Osteocyte (in vitro differentiated cells): ENCODE data around the gene ACSBG1. TPM values are rescaled to one million over a fixed set of nuclear protein-coding genes. Genes with fewer than 3 reads are reported as not detected.

Source experiments
- DNase-seq: peaks from one replicate; pipeline ENCODE4 v3.0.0; 2021; ENCODE audit warnings: mixed read lengths; ENCODE audit not compliant: unreplicated experiment; ENCODE audit errors: extremely low spot score
- H3K27ac Mint-ChIP-seq: one replicate; pipeline ENCODE4 v1.8.0; 2021; ENCODE audit warnings: mild to moderate bottlenecking, mixed read lengths; ENCODE audit not compliant: unreplicated experiment
- H3K27me3 Mint-ChIP-seq: one replicate; pipeline ENCODE4 v1.8.0; 2021; ENCODE audit warnings: mixed read lengths; ENCODE audit not compliant: unreplicated experiment
- H3K36me3 Mint-ChIP-seq: one replicate; pipeline ENCODE4 v1.8.0; 2021; ENCODE audit warnings: mixed read lengths; ENCODE audit not compliant: unreplicated experiment
- H3K4me1 Mint-ChIP-seq: one replicate; pipeline ENCODE4 v1.8.0; 2021; ENCODE audit warnings: mixed read lengths; ENCODE audit not compliant: unreplicated experiment
- H3K4me3 Mint-ChIP-seq: one replicate; pipeline ENCODE4 v1.8.0; 2021; ENCODE audit warnings: mild to moderate bottlenecking, moderate library complexity, mixed read lengths; ENCODE audit not compliant: unreplicated experiment
- H3K9me3 Mint-ChIP-seq: one replicate; pipeline ENCODE4 v1.8.0; 2021; ENCODE audit warnings: mixed read lengths; ENCODE audit not compliant: unreplicated experiment
- CTCF ChIP-seq: fragments of 200-600 bp; sonication (generic); IDR thresholded peaks from 2 replicates; pipeline ENCODE4 v1.5.0; 2021; ENCODE audit warnings: antibody characterized with exemption, mild to moderate bottlenecking, moderate library complexity
- total RNA-seq: library from RNA; stranded (reverse); gene quantifications from 2 replicates; pipeline ENCODE4 v1.2.1, GENCODE V29; 2021

The ACSBG1 gene
- total RNA-seq, 1 donor from 2014 or later: not detected

DNA sequence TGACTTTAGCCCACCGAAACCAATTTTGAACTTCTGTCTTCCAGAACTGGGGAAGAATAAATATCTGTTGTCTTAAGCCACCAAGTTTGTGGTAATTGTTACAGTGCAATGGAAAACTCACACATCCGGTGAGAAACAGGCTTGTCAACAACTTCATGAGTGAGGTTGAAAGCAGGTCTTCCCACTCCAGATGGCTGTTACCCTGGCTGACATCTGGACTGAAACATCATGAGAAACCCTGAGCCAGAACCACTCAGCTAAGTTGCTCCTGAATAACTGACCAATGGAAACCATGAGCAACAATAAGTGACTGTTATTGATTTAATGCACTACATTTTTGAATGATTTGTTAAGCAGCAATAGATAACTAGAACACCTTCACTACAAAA, 10.3 kb downstream of the ACSBG1 start:
- no peak for TF ChIP-seq CTCF
- H3K27me3 Mint-ChIP-seq: peaks cover 18% of the 10 kb centered on the region
- no peak overlapping the region for H3K27ac Mint-ChIP-seq
- DNase-seq: no peak
- H3K9me3 Mint-ChIP-seq: peaks cover 4% of the 10 kb centered on the region
- H3K4me1 Mint-ChIP-seq: peaks cover 7% of the 10 kb centered on the region
- H3K36me3 Mint-ChIP-seq: no peaks in the 10 kb centered on the region
- no peak overlapping the region for H3K4me3 Mint-ChIP-seq

GRCh38 chr15:78223396-78224022, 10.9 kb downstream of the ACSBG1 start:
- DNase-seq: no peak
- Mint-ChIP-seq H3K27me3 (peaks cover 18% of the 10 kb centered on the region), H3K4me1 (peaks cover 7% of the 10 kb centered on the region), H3K9me3 (peaks cover 4% of the 10 kb centered on the region), H3K36me3 (no peaks in the 10 kb centered on the region), H3K27ac (no peak overlapping the region), H3K4me3 (no peak overlapping the region)
- TF ChIP-seq CTCF: no peak

- no peaks in the 10 kb centered on the region for H3K36me3 Mint-ChIP-seq
- H3K4me1 Mint-ChIP-seq: peaks cover 7% of the 10 kb centered on the region
- no peak overlapping the region for H3K4me3 Mint-ChIP-seq
- no peak for TF ChIP-seq CTCF
- peaks cover 4% of the 10 kb centered on the region for H3K9me3 Mint-ChIP-seq
- no peak for DNase-seq
- H3K27ac Mint-ChIP-seq: no peak overlapping the region
- H3K27me3 Mint-ChIP-seq: peaks cover 15% of the 10 kb centered on the region
Observed at GRCh38 chr15:78222745-78223395, 11.5 kb downstream of the ACSBG1 start.

DNA sequence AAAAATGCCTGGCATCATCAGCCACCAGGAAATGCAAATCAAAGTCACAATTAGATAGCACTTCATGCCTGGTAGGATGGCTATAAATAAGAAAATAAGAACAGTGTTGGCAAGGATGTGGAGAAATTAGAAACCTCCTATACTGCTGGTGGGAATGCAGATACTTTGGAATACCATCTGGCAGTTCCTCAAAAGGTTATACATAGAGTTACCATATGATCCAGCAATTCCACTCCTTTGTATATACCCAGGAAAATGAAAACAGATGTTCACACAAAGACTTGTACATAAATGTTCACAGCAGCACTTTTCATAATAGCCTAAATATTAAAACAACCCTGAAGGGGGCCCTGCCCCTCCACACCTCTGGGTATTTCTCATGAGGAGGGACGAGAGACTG, 13.7 kb downstream of the ACSBG1 start:
- Mint-ChIP-seq H3K27me3 (peaks cover 14% of the 10 kb centered on the region), H3K36me3 (no peaks in the 10 kb centered on the region), H3K27ac (no peak overlapping the region), H3K9me3 (peaks cover 4% of the 10 kb centered on the region), H3K4me1 (peaks cover 13% of the 10 kb centered on the region), H3K4me3 (no peak overlapping the region)
- no peak for DNase-seq
- no peak for TF ChIP-seq CTCF

DNA sequence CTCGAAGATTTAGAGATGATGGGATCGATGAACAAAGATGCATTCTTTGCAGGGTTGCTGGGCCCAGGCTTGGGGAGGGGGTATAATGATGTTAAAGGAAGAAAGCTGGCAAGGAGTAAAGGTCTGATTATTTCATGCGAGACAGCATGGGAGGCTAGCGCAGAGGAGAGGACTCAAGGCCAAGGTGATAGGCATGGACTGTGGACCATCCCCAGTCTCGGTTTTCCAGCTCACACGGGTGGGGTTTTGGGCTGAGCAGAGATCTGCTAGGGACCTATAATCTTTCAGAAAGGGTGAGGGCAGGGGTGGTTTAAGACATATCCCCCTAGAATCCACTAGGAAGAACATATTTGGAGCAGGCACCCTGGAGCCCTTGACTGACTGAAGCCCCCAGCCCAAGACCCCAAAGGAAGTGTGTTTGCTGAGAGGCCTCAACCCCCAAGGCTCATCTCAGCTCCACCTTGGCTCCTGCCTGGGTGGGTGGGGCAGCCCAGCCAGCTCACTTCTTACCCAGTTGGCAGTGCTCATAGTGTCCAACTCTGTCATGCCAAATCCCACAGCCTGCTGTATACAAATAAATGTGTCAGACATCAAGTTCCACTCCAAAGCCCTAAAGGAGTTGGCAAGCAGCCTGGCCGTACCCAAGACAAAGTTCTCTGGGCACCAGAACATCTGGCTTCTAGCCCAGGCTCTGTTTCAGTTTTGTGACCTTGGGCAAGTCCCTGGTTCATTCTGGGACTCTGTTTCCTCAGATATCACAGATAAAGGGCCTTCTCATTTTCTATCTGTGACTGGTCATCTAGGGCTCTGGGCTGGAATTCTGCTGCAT, 17.9 kb downstream of the ACSBG1 start:
- Mint-ChIP-seq H3K27me3 (peaks cover 5% of the 10 kb centered on the region), H3K9me3 (peaks cover 4% of the 10 kb centered on the region), H3K4me3 (no peak overlapping the region), H3K4me1 (peaks cover 29% of the 10 kb centered on the region), H3K27ac (no peak overlapping the region), H3K36me3 (no peaks in the 10 kb centered on the region)
- no peak for DNase-seq
- no peak for TF ChIP-seq CTCF
